Mesothelial cell of epicardium (in vitro differentiated cells): Measurements from ENCODE around the gene CFL1. TPM values are rescaled to one million over a fixed set of nuclear protein-coding genes. Genes with fewer than 3 reads are reported as not detected.

Experiments used
- DNase-seq, 2 experiments: peaks; one replicate each; pipeline ENCODE4 v3.0.0; 2021; ENCODE audit warnings: low spot score in 2 of 2; ENCODE audit not compliant: unreplicated experiment in 2 of 2
- H3K27ac Mint-ChIP-seq: 2 replicates; pipeline ENCODE4 v1.8.0; 2021; ENCODE audit warnings: mixed read lengths
- H3K27me3 Mint-ChIP-seq: 2 replicates; pipeline ENCODE4 v1.8.0; 2021; ENCODE audit warnings: low read depth, mixed read lengths
- H3K36me3 Mint-ChIP-seq: 2 replicates; pipeline ENCODE4 v1.8.0; 2021; ENCODE audit warnings: mixed read lengths
- H3K4me1 Mint-ChIP-seq: 2 replicates; pipeline ENCODE4 v1.8.0; 2021; ENCODE audit warnings: mixed read lengths
- H3K4me3 Mint-ChIP-seq: 2 replicates; pipeline ENCODE4 v1.8.0; 2021; ENCODE audit warnings: mild to moderate bottlenecking, moderate library complexity, mixed read lengths
- H3K9me3 Mint-ChIP-seq: 2 replicates; pipeline ENCODE4 v1.8.0; 2021; ENCODE audit warnings: mixed read lengths
- total RNA-seq: library from RNA; stranded (reverse); gene quantifications from 3 replicates; pipeline ENCODE4 v1.2.1, GENCODE V29; 2021
- TF ChIP-seq, protein P1 (sequence below): fragments of 200-600 bp; sonication (generic); IDR thresholded peaks from one replicate; pipeline ENCODE4 v1.5.0; 2021; ENCODE audit warnings: antibody characterized with exemption; ENCODE audit not compliant: unreplicated experiment

Gene CFL1
- total RNA-seq, 1 donor from 2014 or later: 736 TPM

DNA sequence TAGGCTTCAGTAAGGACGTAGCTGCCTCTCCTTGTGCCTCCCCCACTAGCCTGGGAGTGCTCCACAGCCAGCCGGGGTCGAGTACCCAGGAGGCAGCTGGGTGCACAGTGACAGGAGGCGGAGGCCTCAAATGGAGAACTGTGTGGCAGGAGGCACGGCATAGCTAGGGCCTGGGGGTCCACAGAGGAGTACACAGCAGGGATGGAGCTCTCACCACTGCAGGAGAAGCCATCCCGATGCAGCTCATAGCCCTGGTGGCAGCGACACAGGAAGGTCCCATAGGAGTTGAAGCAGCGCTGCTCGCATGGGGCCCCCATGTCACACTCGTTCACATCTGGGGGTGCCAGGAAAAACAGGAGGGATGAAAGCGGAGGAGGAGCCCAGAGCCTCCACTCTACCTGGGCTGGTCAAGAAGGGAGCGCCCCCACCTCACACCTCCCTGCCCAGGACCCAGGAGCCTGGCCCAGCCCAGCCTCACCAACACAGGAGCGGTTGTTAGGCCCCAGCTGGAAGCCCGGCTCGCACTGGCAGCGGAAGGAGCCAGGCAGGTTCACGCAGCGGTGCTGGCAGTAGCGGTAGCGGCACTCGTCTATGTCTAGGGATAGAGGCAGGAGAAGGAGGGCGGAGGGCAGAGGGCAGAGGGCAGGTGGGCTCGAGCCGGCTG is 11.8 kb upstream of the CFL1 start:
- Mint-ChIP-seq H3K9me3 (no peaks in the 10 kb centered on the region), H3K4me1 (peaks cover 20% of the 10 kb centered on the region), H3K4me3 (no peak overlapping the region), H3K27ac (peak overlapping the region; percentile 72), H3K36me3 (peaks cover 16% of the 10 kb centered on the region), H3K27me3 (no peaks in the 10 kb centered on the region)
- DNase-seq: no peak
- TF ChIP-seq, protein P1, sequence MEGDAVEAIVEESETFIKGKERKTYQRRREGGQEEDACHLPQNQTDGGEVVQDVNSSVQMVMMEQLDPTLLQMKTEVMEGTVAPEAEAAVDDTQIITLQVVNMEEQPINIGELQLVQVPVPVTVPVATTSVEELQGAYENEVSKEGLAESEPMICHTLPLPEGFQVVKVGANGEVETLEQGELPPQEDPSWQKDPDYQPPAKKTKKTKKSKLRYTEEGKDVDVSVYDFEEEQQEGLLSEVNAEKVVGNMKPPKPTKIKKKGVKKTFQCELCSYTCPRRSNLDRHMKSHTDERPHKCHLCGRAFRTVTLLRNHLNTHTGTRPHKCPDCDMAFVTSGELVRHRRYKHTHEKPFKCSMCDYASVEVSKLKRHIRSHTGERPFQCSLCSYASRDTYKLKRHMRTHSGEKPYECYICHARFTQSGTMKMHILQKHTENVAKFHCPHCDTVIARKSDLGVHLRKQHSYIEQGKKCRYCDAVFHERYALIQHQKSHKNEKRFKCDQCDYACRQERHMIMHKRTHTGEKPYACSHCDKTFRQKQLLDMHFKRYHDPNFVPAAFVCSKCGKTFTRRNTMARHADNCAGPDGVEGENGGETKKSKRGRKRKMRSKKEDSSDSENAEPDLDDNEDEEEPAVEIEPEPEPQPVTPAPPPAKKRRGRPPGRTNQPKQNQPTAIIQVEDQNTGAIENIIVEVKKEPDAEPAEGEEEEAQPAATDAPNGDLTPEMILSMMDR: no peak

DNA sequence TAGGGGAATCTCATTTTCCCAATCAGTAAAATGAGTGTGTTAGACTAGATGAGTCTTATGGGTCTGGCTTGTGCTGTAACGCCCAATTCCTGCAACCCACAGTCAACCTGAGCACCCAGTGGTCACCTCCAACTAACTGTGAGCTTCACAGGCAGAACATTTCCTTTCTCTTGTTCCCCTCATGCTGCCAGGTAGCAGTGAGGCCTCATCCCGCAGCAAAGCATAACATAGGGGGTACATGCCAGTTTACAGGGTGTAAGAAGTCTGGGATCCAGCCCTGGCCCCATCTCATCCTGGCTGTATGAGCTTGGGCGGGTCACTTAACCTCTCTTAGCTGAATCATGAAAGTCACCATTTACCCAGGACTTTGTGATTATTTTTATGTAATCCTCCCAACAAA is 10.9 kb upstream of the CFL1 start:
- peaks cover 16% of the 10 kb centered on the region for H3K36me3 Mint-ChIP-seq

DNA sequence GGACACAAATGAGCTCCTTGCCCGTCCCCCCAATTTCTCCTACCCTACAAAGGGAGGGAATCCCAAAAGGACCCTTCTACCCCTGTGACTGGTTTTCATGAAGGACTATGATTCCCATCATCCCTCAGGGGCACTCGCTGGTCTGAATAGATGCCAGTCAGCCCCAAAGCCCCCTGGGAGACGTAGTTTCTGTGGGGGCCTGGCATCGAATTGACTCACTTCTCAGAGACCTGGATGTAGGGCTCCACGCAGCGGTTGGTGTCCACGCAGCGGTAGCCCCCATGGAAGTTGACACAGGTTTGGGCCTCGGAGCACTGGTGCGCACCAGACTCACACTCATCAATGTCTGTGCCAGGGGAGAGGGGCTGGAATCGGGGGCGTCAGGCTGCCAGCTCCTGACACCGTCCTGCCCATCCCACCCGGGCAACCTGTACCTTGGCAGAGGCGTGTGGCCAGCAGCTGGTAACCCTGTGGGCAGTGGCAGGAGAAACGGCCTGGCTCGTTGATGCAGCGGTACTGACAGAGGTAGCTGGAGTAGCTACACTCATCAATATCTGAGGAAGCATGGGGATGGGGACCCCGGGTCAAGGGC is 10.2 kb upstream of the CFL1 start:
- Mint-ChIP-seq H3K36me3 (peaks cover 16% of the 10 kb centered on the region), H3K27ac (no peak overlapping the region), H3K27me3 (no peaks in the 10 kb centered on the region), H3K9me3 (no peaks in the 10 kb centered on the region), H3K4me3 (no peak overlapping the region), H3K4me1 (peaks cover 18% of the 10 kb centered on the region)
- no peak for DNase-seq
- TF ChIP-seq, protein P1: no peak

More for the DNA sequence above, 10.9 kb upstream of the CFL1 start:
- Mint-ChIP-seq H3K4me3 (no peak overlapping the region), H3K27ac (no peak overlapping the region), H3K9me3 (no peaks in the 10 kb centered on the region), H3K4me1 (peaks cover 20% of the 10 kb centered on the region), H3K27me3 (no peaks in the 10 kb centered on the region)
- TF ChIP-seq, protein P1: no peak
- no peak for DNase-seq

DNA sequence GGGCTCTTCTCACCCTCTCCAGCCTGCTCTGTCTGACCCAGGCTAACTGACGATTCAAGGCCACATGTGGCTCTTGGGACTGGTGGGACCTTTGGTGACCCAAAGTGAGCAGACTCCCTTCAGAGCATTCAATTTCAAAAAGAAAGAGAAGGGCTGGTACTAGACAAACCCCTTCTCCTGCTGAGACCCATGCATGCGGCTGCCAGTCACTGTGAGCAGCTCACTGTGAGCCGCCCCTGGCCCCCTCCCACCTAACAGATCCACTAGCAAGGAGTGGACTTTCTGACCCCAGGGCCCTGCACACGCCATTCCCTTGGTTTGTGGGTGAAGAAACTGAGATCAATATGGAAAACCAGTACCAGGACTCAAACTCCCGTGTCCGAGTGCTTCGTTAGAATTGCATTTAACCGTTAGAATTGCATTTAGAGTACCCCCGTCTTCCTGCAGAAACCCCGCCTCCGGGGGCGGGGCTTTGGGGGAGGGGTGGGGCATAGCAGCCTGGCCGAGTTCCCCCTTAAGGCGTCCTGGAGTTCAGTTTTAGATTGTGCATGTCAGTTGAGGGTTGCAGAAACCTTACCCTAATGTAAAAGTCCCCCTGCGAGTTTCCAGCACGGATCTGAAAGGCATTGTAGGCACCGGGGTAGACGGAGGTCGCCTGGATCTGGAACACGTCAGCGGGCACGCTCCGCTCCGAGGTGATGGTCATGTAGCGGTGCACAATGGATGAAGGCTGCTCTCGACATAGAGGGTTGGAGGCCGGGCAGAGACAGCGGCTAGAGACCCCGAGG is 9.5 kb upstream of the CFL1 start:
- Mint-ChIP-seq H3K4me3 (no peak overlapping the region), H3K9me3 (no peaks in the 10 kb centered on the region), H3K27ac (no peak overlapping the region), H3K27me3 (no peaks in the 10 kb centered on the region), H3K4me1 (peaks cover 19% of the 10 kb centered on the region), H3K36me3 (peaks cover 20% of the 10 kb centered on the region)
- DNase-seq: no peak
- TF ChIP-seq, protein P1: no peak

DNA sequence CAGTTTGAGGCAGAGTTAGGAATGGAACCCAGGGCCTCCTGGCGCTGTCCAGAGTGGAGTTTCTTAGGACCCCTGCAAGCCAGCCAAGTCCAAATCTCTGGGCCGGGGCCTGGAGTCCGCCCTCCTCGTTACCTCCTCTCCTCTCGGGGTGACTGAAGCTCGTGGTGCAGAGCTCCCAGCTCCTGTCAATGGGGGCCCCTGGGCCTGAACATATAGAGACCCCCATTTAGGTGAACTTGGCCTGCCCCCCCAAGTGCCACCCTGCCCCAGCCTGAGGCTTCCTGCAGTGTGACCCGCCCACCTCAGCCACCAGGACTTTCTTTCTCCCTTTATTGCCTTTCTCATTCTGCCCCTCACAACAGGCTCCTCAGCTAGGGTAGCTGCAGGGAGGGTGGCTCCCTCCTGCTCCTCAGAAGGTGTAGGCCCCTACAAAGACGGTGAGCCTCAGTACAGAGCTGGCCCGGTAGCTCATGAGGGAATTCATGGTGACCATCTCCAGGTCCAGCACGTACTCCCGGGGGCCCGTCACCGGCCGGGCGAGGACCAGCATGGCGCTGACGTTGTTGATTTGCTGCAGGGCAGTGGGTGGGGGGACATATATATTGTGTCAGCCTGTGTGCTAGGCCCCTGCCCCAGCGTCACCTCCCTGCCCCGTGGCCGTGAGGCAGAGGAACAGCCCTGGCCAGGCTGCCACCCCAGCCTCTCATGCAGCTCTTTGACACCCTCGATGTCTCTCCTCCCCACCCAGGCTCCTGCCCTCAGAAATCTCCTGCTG is 8.7 kb upstream of the CFL1 start:
- no peak for DNase-seq
- H3K9me3 Mint-ChIP-seq: no peaks in the 10 kb centered on the region
- H3K27ac Mint-ChIP-seq: no peak overlapping the region
- peaks cover 15% of the 10 kb centered on the region for H3K4me1 Mint-ChIP-seq
- TF ChIP-seq, protein P1: no peak
- no peak overlapping the region for H3K4me3 Mint-ChIP-seq
- no peaks in the 10 kb centered on the region for H3K27me3 Mint-ChIP-seq
- peaks cover 21% of the 10 kb centered on the region for H3K36me3 Mint-ChIP-seq
